Cardiac septum (tissue), 1 donor: Measurements from ENCODE around the gene USP2. TPM values are rescaled to one million over a fixed set of nuclear protein-coding genes. Genes with fewer than 3 reads are reported as not detected.

ENCODE experiments used
- DNase-seq: peaks from one replicate; pipeline ENCODE4 v3.0.0-alpha.2; 2020; ENCODE audit warnings: low spot score
- intact Hi-C: fragments of 100-400 bp; cut with DNase I; formaldehyde crosslinking; loops from one replicate; pipeline ENCODE4 v1.14.0; 2022
- total RNA-seq: library from RNA; stranded (reverse); fragmentation: NEBNext Ultra II Directional; extraction: Animal tissue kit (Norgen Biotek cat#: 25700); gene quantifications from one replicate; pipeline ENCODE4 v1.2.1, GENCODE V29; 2021
- donor health status: DM: no; HTN: no; CAD: no.

The USP2 gene
- total RNA-seq, 1 donor from 2014 or later: 80.0 TPM

GRCh38 chr11:119368121-119369034, 13.1 kb downstream of the USP2 start:
- peak; percentile 83 for DNase-seq
- intact Hi-C loops: no loop called here

GRCh38 chr11:119367661-119368120, 13.8 kb downstream of the USP2 start:
- DNase-seq: peak; percentile 67

GRCh38 chr11:119366690-119367620, 14.5 kb downstream of the USP2 start:
- DNase-seq: peak; percentile 70
- intact Hi-C loops: no loop called here

More at GRCh38 chr11:119367661-119368120, 13.8 kb downstream of the USP2 start:
- intact Hi-C loops: no loop called here

DNA sequence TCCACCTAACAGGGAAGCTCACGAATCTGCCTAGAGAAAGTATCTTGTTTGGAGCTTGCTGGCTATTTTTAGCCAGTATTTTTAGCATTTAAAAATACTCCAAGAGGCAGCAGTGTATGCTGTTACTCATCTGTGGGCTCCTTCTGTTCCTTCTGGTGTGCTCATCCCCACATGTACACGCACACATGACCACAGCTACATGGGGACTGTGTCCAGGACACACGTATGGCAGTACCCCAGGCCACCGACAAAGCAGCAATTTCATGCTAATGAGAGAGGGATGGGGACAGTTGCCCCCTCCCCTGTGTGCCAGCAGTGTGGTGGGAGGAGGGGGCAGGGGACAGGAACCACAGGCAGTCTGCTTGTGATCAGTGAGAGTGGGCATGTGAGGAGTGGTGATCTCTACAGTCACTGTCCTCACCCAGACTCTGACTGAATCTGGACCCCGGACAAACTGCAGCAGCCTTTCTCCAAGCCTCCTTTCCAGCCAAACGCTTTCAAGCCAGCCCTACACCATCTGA, 16.4 kb downstream of the USP2 start:
- no peak for DNase-seq
- intact Hi-C loops: no loop called here

DNA sequence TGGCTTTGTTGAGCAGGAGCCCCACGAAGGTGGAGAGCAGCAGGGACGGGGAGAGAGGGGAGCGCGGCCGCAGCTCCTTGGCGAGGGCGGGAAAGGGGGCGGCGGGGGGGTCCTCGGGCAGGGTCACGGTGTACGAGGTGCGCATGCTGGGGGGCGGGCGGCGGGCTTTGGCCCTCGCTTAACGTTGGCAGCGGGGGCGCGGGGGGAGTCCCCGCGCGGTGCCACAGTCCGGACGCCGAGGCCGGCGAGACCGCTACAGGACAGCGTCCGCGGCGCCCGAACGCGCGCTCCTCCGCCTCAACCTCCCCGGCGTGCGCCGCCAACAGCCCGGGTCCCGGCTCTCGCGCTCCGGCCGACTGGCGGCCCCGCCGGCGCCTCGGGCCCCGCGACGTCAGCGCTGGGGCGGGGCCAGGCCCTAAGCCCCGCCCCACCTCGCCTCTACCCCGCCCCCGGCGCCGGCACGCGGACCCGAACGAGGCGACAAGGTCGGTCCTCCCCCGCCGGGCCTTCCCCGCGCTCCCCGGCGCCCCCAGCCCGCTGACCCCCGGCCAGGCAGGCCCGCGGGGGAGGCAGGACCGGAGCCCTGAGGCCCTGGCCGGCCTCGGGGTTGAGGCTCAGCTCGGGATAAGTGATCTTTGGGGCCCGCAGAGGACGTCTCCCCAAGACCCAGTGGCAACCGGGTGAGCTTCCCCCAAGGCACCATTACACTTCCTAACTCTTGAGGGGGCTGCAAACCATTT, 17.5 kb downstream of the USP2 start:
- intact Hi-C loops: no loop called here
- DNase-seq: no peak

GRCh38 chr11:119363081-119363850, 18.2 kb downstream of the USP2 start:
- no peak for DNase-seq
- intact Hi-C loops: no loop called here

- intact Hi-C loops: no loop called here
Observed at GRCh38 chr11:119362741-119363080, 18.8 kb downstream of the USP2 start.

DNA sequence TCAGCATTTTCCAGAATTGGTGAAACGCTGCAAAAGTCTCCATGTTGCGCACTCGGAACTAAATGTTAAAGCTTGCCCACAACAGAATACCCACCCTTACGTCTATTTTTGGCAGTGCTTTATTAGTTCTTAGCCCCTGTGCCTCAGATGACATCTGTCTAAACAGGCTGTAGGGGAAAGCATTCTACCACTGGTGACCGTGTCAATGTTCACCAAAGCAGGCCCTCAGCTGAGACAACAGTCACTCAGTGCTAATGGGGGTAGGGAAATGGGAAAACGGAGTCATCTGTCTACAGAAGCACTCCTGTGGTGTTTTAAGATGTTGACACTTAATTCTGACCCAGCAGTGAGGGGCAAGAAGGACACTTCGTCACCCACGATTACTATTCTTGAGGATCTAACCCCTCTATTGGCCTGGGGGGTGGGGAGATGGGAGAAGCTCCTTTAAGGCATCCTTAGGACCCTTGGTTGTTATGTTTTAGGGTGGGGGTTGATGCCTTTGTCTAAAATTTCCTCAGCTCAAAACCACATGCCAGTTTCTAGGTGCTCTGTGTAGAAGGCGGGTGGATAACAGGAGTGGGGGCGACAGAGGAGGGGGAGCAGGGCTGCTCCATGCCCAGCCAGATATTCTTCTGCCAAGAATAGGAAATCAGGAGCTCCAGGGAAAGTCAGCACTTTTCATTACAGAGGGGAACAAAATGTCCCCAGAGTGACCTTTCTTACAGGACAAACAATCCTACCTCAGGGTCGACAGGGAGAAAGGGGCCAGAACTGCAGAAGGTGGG, 19.4 kb downstream of the USP2 start:
- intact Hi-C loops: no loop called here
- no peak for DNase-seq

More at GRCh38 chr11:119362741-119363080, 18.8 kb downstream of the USP2 start:
- DNase-seq: no peak

DNA sequence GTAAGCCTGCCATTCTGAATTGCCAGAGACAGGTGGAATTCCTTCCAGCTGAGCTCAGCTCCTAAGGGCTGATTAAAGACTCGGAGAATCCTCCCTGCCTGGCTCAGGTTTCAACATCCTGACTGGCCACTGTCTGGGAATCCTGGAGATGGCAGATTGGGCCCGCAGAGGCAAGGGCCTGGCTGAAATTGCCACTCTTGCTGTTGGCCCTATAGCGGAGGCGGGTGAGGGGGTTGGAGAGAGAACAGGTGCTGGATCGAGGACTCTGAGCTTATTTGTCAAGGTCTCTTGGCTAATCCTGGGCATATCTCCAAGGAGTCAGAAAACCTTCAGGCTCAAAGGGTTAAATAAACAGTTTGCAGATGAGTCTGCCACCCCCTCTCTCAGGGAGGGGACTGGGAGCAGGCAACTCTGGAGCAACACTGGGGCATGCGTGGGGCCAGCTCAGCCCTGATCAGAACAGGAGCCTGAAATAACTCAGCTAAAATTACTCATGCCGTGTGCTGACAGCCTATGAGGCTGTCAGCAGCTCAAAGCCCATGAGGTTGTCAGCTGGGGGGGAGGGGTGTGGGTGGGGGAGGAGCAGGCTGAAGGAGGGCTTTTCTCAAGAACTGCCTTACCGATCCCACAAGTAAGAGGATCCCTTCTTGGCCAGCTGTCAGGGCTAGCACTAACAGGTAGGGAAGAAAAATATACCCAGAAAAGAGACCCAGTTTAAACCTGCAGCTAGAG, 20.3 kb downstream of the USP2 start:
- intact Hi-C loops: no loop called here
- DNase-seq: no peak

- intact Hi-C loops: no loop called here
- no peak for DNase-seq
Observed at GRCh38 chr11:119359365-119360214, 21.9 kb downstream of the USP2 start.

GRCh38 chr11:119357074-119357473, 24.4 kb downstream of the USP2 start:
- no peak for DNase-seq
- intact Hi-C loops: loop anchor here (2.0 kb wide), 1 partner anchor 118 kb away; no protein-coding TSS in a partner anchor

DNA sequence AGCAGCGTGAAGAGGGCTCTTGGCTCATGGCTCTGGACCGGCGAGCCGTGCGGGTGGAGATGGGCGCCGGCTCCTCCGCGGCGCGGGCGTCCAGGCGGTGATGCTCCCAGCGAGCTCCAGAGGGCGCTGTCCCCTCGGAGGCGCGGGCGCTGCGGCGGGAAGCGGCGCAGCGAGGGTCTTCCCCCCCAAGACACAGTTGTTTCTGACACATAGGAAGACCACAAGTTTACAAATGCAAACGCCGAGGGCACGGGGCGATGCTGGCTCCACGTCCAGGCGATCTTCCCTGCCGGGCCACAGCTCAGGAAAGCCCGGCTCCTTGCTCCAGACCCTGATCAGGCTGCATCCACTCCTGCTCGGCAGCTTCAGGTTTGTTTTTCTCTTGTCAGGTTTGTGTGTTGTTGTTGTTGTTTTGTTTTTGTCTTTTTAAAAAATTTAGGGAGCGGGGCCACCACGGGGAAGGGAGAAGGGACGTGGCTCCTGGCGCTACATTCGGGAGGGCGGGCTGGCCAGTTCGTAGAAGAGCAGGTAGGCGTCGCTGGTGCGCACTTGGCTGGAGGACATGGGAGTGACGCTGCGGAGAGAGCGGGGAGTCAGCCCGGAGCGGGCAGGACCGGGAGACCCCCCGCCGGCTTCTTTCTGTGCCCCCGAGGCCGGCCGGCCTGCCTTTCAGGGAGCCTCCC, 25.0 kb downstream of the USP2 start:
- intact Hi-C loops: loop anchor here (1.0 to 2.0 kb wide), 2 partner anchors 16 to 118 kb away; no protein-coding TSS in a partner anchor

GRCh38 chr11:119355091-119355843, 26.2 kb downstream of the USP2 start:
- intact Hi-C loops: no loop called here
- DNase-seq: no peak

More for the DNA sequence above, 25.0 kb downstream of the USP2 start:
- DNase-seq: peak; percentile 92

- DNase-seq: no peak
- intact Hi-C loops: no loop called here
Observed at GRCh38 chr11:119352857-119353260, 28.6 kb downstream of the USP2 start.

GRCh38 chr11:119351232-119351631, 30.3 kb downstream of the USP2 start:
- no peak for DNase-seq
- intact Hi-C loops: no loop called here
